Large intestine (tissue), 3 donors: ENCODE results near the gene ZNF853. TPM values are rescaled to one million over a fixed set of nuclear protein-coding genes. Genes with fewer than 3 reads are reported as not detected.
"Not testable (repeated sequence)": the region's sequence is repeated elsewhere in the genome, so short reads cannot be mapped to it uniquely, and the experiment has no call there.

Experiments used
- DNase-seq, 2 donors: peaks; one replicate each; pipeline versions ENCODE4 v3.0.0 to v3.0.0-alpha.2; 2013
- H3K27ac ChIP-seq: one replicate; pipeline ENCODE4 v1.5.1; 2013; ENCODE audit warnings: low read length
- H3K27me3 ChIP-seq: 2 replicates; pipeline ENCODE4 v1.6.1; 2013; ENCODE audit warnings: low read length; ENCODE audit not compliant: control insufficient read depth, insufficient read depth
- H3K36me3 ChIP-seq: 2 replicates; pipeline ENCODE4 v1.6.1; 2013; ENCODE audit warnings: low read length; ENCODE audit not compliant: control insufficient read depth, insufficient read depth
- H3K4me1 ChIP-seq: one replicate; pipeline ENCODE4 v1.6.1; 2013; ENCODE audit warnings: low read length; ENCODE audit not compliant: control insufficient read depth, insufficient read depth
- H3K4me3 ChIP-seq: one replicate; pipeline ENCODE4 v1.5.1; 2013; ENCODE audit warnings: low read length
- H3K9me3 ChIP-seq: one replicate; pipeline ENCODE4 v1.6.1; 2013; ENCODE audit warnings: mild to moderate bottlenecking, low read depth, low read length, moderate library complexity; ENCODE audit not compliant: control insufficient read depth
- WGBS: methylation state at CpG from one replicate; pipeline ENCODE4 v1.1.5; 2013; ENCODE audit warnings: low lambda C conversion rate; ENCODE audit not compliant: insufficient coverage; 5-methylcytosine and 5-hydroxymethylcytosine counted together
- polyA plus RNA-seq: library from polyadenylated mRNA; unstranded; fragments of 120-200 nt; gene quantifications from one replicate; pipeline ENCODE4 v1.2.1, GENCODE V29; 2013

ZNF853 gene
- polyA plus RNA-seq, 1 donor: 5.7 TPM

GRCh38 chr7:6621195-6622133 is 6.1 kb downstream of the ZNF853 start:
- no CpG with 5 or more reads among the region's 20 CpGs for whole genome bisulfite sequencing
- Histone ChIP-seq H3K9me3 (no peaks in the 10 kb centered on the region), H3K4me3 (no peak overlapping the region), H3K27me3 (no peaks in the 10 kb centered on the region), H3K36me3 (peaks cover 9% of the 10 kb centered on the region), H3K27ac (no peak overlapping the region), H3K4me1 (no peaks in the 10 kb centered on the region)
- no peak for DNase-seq

GRCh38 chr7:6622134-6622710 is 6.8 kb downstream of the ZNF853 start:
- Histone ChIP-seq H3K36me3 (peaks cover 9% of the 10 kb centered on the region), H3K27me3 (no peaks in the 10 kb centered on the region), H3K27ac (no peak overlapping the region), H3K4me3 (no peak overlapping the region), H3K4me1 (no peaks in the 10 kb centered on the region), H3K9me3 (no peaks in the 10 kb centered on the region)
- DNase-seq: no peak
- no CpG with 5 or more reads among the region's 67 CpGs for WGBS

DNA sequence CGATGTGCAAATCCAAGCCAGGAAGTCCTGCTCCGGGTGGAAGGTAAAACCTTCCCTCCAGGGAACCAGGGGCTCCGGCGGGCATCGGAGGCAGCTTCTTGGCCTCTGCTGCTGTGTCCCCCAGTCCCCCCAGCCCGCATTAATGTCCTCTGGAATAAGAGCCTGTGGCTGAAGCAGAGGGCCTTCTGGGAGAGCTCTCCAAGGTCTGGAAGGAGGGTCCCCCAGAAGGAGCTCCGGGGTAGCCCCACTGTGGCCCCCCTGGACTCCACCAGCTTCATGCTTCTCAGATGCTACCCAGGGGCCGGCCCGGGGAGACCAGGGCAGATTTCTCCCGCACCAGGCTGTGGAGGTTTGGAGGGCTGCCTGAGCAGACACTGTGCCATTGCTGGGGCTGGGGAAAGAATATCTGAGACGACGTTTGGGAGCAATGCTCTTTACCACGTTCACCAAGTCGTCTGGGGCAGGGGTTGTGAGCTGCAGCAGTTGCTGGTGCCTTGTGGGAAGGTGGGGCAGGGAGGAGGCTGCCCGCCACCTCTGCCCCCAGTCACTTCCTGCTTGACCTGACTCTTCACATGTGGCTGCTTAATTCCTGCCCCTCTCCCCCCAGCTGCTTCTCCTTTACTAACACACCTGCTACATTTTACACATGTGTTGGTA is 8.3 kb downstream of the ZNF853 start:
- WGBS: no CpG with 5 or more reads among the region's 15 CpGs
- no peak overlapping the region for H3K27ac ChIP-seq
- no peaks in the 10 kb centered on the region for H3K27me3 ChIP-seq
- no peaks in the 10 kb centered on the region for H3K4me1 ChIP-seq
- H3K36me3 ChIP-seq: peaks cover 9% of the 10 kb centered on the region
- no peaks in the 10 kb centered on the region for H3K9me3 ChIP-seq
- DNase-seq: no peak
- no peak overlapping the region for H3K4me3 ChIP-seq

DNA sequence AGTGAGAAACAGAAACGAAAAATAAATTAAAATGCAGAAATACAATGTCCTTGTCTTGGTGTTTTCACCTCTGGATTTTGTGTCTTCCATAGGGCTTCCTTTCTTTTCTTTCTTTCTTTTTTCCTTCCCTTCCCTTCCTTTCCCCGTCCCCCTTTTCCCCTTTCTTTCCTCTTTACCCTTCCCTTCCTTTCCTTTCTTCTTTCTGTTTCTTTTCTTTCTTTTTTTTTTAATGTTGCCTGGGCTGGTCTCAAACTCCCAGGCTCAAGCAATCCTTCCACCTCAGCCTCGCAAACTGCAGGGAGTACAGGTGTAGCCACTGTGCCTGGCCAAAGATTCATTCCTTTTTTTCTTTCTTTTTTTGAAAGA is 8.8 kb downstream of the ZNF853 start:
- H3K9me3 ChIP-seq: no peaks in the 10 kb centered on the region
- H3K27me3 ChIP-seq: no peaks in the 10 kb centered on the region
- peaks cover 9% of the 10 kb centered on the region for H3K36me3 ChIP-seq
- H3K27ac ChIP-seq: no peak overlapping the region
- 88% methylated on average over 2 of the region's 3 CpGs for WGBS
- H3K4me1 ChIP-seq: no peaks in the 10 kb centered on the region
- no peak overlapping the region for H3K4me3 ChIP-seq
- DNase-seq: no peak

DNA sequence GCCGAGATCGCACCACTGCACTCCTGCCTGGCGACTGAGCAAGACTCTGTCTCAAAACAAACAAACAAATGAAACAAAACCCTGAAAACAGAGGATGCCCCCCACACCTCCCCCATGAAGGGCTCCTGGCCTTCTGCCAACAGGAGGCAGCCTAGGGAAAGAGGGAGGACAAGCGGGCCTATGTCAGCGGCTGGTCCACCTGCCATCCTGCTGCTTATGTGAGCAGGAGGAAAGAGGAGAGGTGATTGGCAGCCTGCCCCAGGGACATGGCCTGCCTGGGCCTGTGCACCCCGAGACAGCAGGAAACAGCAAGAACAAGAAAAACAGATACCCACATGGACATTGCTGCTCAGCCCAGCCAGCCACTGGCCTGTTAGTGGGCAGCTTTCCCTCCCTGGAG is 12.6 kb downstream of the ZNF853 start:
- no CpG with 5 or more reads among the region's 6 CpGs for WGBS

GRCh38 chr7:6630007-6630849 is 14.8 kb downstream of the ZNF853 start:
- Histone ChIP-seq H3K4me3 (no peak overlapping the region), H3K9me3 (no peaks in the 10 kb centered on the region), H3K27me3 (no peaks in the 10 kb centered on the region), H3K4me1 (no peaks in the 10 kb centered on the region), H3K27ac (no peak overlapping the region), H3K36me3 (no peaks in the 10 kb centered on the region)
- WGBS: 83% methylated on average over 1 of the region's 11 CpGs
- DNase-seq: peak in 1 of 2 donors; percentile 28

More for the DNA sequence above, 12.6 kb downstream of the ZNF853 start:
- H3K4me1 ChIP-seq: no peaks in the 10 kb centered on the region
- DNase-seq: no peak
- no peak overlapping the region for H3K27ac ChIP-seq
- H3K9me3 ChIP-seq: no peaks in the 10 kb centered on the region
- no peaks in the 10 kb centered on the region for H3K27me3 ChIP-seq
- no peak overlapping the region for H3K4me3 ChIP-seq
- H3K36me3 ChIP-seq: peaks cover 7% of the 10 kb centered on the region

DNA sequence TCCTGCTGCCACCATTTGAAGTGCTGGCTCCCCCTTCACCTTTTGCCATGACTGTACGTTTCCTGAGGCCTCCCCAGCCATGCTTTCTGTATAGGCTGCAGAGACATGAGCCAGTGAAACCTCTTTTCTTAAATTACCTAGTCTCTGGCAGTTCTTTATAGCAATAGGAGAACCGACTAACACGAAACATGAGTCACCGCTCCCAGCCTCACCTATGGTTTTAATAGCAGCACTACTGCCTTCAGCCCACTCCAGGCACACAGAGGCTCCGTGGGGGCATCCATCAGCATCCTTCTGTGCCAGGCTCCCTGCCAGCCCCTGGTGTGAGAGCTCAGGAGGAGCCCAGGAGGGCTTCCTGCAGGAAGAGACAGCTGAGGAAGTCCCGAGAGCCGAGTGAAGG is 16.2 kb downstream of the ZNF853 start:
- H3K9me3 ChIP-seq: no peaks in the 10 kb centered on the region
- peaks cover 4% of the 10 kb centered on the region for H3K4me1 ChIP-seq
- no peaks in the 10 kb centered on the region for H3K27me3 ChIP-seq
- no peak overlapping the region for H3K4me3 ChIP-seq
- H3K27ac ChIP-seq: no peak overlapping the region
- H3K36me3 ChIP-seq: no peaks in the 10 kb centered on the region
- no peak for DNase-seq
- WGBS: no CpG with 5 or more reads among the region's 7 CpGs

GRCh38 chr7:6634021-6634420 is 18.6 kb downstream of the ZNF853 start:
- H3K4me3 ChIP-seq: no peak overlapping the region
- DNase-seq: no peak
- peaks cover 4% of the 10 kb centered on the region for H3K4me1 ChIP-seq
- H3K9me3 ChIP-seq: no peaks in the 10 kb centered on the region
- H3K27ac ChIP-seq: no peak overlapping the region
- H3K36me3 ChIP-seq: no peaks in the 10 kb centered on the region
- 100% methylated on average over 3 of the region's 8 CpGs for WGBS
- no peaks in the 10 kb centered on the region for H3K27me3 ChIP-seq

DNA sequence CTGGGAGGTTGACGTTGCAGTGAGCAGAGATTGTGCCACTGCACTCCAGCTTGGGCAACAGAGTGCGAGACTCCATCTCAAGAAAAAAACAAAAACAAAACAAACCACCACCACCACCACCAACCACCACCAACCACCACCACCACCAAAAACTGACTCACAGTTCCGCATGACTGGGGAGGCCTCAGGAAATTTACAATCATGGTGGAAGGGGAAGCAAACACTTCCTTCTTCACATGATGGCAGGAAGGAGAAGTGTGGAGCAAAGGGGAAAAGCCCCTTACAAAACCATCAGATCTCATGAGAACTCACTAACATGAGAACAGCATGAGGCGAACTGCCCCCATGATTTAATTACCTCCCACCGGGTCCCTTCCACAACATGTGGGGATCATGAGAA is 19.6 kb downstream of the ZNF853 start:
- H3K4me1 ChIP-seq, H3K9me3 ChIP-seq, H3K27ac ChIP-seq, H3K27me3 ChIP-seq, H3K36me3 ChIP-seq, DNase-seq, H3K4me3 ChIP-seq: not testable (repeated sequence)
- WGBS: no CpG with 5 or more reads among the region's 5 CpGs
